Fibroblast of lung (primary cell): ENCODE data around the gene CDY2A.
"Not testable (repeated sequence)": the region's sequence is repeated elsewhere in the genome, so short reads cannot be mapped to it uniquely, and the experiment has no call there.

Experiments used
- EZH2 ChIP-seq: IDR thresholded peaks from 2 replicates; pipeline ENCODE4 v1.5.1; 2012; ENCODE audit warnings: low read length, control low read depth, mild to moderate bottlenecking; ENCODE audit errors: missing control alignments
- TF ChIP-seq, protein P1 (sequence below), 2 donors: IDR thresholded peaks in 1 of 2; conservative IDR thresholded peaks in 1 of 2; 1 replicate in 1 of 2; 2 replicates in 1 of 2; pipeline ENCODE4 v1.5.1; 2011 to 2012; ENCODE audit warnings: low read length in 2 of 2, control low read depth in 1 of 2, inconsistent platforms in 1 of 2, low read depth in 1 of 2, mild to moderate bottlenecking in 1 of 2

DNA sequence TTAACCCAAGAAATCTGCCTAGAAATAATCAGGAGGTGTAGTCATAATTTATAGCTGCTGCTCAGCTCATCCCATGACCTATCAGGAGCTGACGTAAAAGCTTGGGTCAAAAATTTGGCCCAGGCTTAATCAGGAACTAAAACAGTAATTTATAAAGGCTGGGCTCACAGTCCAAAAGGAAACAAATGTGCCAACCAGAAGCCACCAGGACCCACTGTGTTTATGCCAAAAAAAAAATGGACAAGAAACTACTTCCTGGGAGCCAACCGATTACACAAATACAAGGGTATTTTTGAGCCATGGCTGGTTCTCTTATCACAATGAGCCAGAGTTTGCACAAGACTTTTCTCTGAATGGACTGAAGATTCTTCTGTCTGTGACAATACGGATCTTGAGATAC is 19.4 kb downstream of the CDY2A start:
- TF ChIP-seq, protein P1, sequence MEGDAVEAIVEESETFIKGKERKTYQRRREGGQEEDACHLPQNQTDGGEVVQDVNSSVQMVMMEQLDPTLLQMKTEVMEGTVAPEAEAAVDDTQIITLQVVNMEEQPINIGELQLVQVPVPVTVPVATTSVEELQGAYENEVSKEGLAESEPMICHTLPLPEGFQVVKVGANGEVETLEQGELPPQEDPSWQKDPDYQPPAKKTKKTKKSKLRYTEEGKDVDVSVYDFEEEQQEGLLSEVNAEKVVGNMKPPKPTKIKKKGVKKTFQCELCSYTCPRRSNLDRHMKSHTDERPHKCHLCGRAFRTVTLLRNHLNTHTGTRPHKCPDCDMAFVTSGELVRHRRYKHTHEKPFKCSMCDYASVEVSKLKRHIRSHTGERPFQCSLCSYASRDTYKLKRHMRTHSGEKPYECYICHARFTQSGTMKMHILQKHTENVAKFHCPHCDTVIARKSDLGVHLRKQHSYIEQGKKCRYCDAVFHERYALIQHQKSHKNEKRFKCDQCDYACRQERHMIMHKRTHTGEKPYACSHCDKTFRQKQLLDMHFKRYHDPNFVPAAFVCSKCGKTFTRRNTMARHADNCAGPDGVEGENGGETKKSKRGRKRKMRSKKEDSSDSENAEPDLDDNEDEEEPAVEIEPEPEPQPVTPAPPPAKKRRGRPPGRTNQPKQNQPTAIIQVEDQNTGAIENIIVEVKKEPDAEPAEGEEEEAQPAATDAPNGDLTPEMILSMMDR (conservative IDR thresholded peaks at IDR 0.05 in 1 of 2, IDR thresholded peaks at IDR 0.05 in 1 of 2; ENCODE audit: low read depth in 1 of 2, low read length in 2 of 2), result not testable (repeated sequence)
- TF ChIP-seq EZH2, result not testable (repeated sequence)
